GM21526 (cell line): ENCODE measurements around the gene TBC1D20.
"Not testable (repeated sequence)": the region's sequence is repeated elsewhere in the genome, so short reads cannot be mapped to it uniquely, and the experiment has no call there.

Source experiments
- ATAC-seq: cut with Tn5 transposase; IDR thresholded peaks from one replicate; pipeline ENCODE4 v1.9.1; 2021; ENCODE audit warnings: moderate library complexity; ENCODE audit not compliant: unreplicated experiment, low FRiP score

TBC1D20 gene

GRCh38 chr20:402898-403581, 59.3 kb downstream of the TBC1D20 start:
- no peak for ATAC-seq

GRCh38 chr20:402496-402885, 59.8 kb downstream of the TBC1D20 start:
- no peak for ATAC-seq

- ATAC-seq = no peak
Observed at GRCh38 chr20:401682-402495, 60.4 kb downstream of the TBC1D20 start.

- no peak for ATAC-seq
Observed at GRCh38 chr20:400454-401275, 61.7 kb downstream of the TBC1D20 start.

- no peak for ATAC-seq
Observed at GRCh38 chr20:400128-400453, 62.2 kb downstream of the TBC1D20 start.

GRCh38 chr20:399182-399707, 63.1 kb downstream of the TBC1D20 start:
- ATAC-seq = no peak

- ATAC-seq = no peak
Observed at GRCh38 chr20:397432-398237, 64.7 kb downstream of the TBC1D20 start.

GRCh38 chr20:396619-397431, 65.5 kb downstream of the TBC1D20 start:
- ATAC-seq = no peak

GRCh38 chr20:396252-396618, 66.1 kb downstream of the TBC1D20 start:
- no peak for ATAC-seq

- not testable (repeated sequence) for ATAC-seq
Observed at GRCh38 chr20:393296-393695, 69.0 kb downstream of the TBC1D20 start.

- no peak for ATAC-seq
Observed at GRCh38 chr20:391041-391711, 71.2 kb downstream of the TBC1D20 start.

- ATAC-seq = no peak
Observed at GRCh38 chr20:389220-389619, 73.1 kb downstream of the TBC1D20 start.

GRCh38 chr20:388034-388994, 74.0 kb downstream of the TBC1D20 start:
- ATAC-seq = no peak

GRCh38 chr20:387520-387919, 74.8 kb downstream of the TBC1D20 start:
- no peak for ATAC-seq

GRCh38 chr20:386634-387033, 75.7 kb downstream of the TBC1D20 start:
- ATAC-seq = not testable (repeated sequence)
